HepG2 (cell line): ENCODE data around the gene CCL22. TPM values are rescaled to one million over a fixed set of nuclear protein-coding genes. Genes with fewer than 3 reads are reported as not detected.

ENCODE experiments used
- ASH2L ChIP-seq: fragments of 300-600, 200-600 bp; sonication (generic); IDR thresholded peaks from 2 replicates; pipeline ENCODE4 v1.7.0; 2017; ENCODE audit warnings: low read depth, mild to moderate bottlenecking, moderate library complexity, mixed read lengths, low read length; ENCODE audit not compliant: insufficient read length
- KDM5B ChIP-seq: sonication (generic); formaldehyde crosslinking; IDR thresholded peaks from 2 replicates; pipeline ENCODE4 v1.4.0; 2020; ENCODE audit warnings: missing genetic modification reagents, mild to moderate bottlenecking, borderline replicate concordance
- PRDM10 ChIP-seq: sonication (generic); formaldehyde crosslinking; IDR thresholded peaks from 2 replicates; pipeline ENCODE4 v1.4.0; 2020; ENCODE audit warnings: low read depth, missing genetic modification reagents
- SETDB1 ChIP-seq: sonication (generic); formaldehyde crosslinking; IDR thresholded peaks from 2 replicates; pipeline ENCODE4 v1.5.1; 2020; ENCODE audit warnings: missing genetic modification reagents, mild to moderate bottlenecking, borderline replicate concordance
- SKIL ChIP-seq: sonication (generic); formaldehyde crosslinking; IDR thresholded peaks from 2 replicates; pipeline ENCODE4 v1.8.0; 2022; ENCODE audit warnings: missing genetic modification reagents, mild to moderate bottlenecking, moderate library complexity, borderline replicate concordance
- ZGPAT ChIP-seq: IDR thresholded peaks from 2 replicates; pipeline ENCODE4 v1.6.1; 2016; ENCODE audit warnings: mild to moderate bottlenecking
- ZNF12 ChIP-seq: sonication (generic); formaldehyde crosslinking; IDR thresholded peaks from 2 replicates; pipeline ENCODE4 v1.5.0; 2020; ENCODE audit warnings: missing genetic modification reagents
- ZNF337 ChIP-seq: sonication (generic); formaldehyde crosslinking; IDR thresholded peaks from 2 replicates; pipeline ENCODE4 v1.5.1; 2020; ENCODE audit warnings: missing genetic modification reagents, low read depth, mild to moderate bottlenecking, borderline replicate concordance
- ZNF44 ChIP-seq: sonication (generic); formaldehyde crosslinking; IDR thresholded peaks from 2 replicates; pipeline ENCODE4 v1.5.1; 2020; ENCODE audit warnings: mild to moderate bottlenecking, missing genetic modification reagents
- ZNF563 ChIP-seq: sonication (generic); formaldehyde crosslinking; IDR thresholded peaks from 2 replicates; pipeline ENCODE4 v1.8.0; 2022; ENCODE audit warnings: mild to moderate bottlenecking, moderate library complexity, missing genetic modification reagents
- ZNF761 ChIP-seq: sonication (generic); formaldehyde crosslinking; conservative IDR thresholded peaks from 2 replicates; pipeline ENCODE4 v1.4.0; 2020; ENCODE audit warnings: mild to moderate bottlenecking, missing genetic modification reagents
- ZNF773 ChIP-seq: sonication (generic); formaldehyde crosslinking; IDR thresholded peaks from 2 replicates; pipeline ENCODE4 v1.4.0; 2020; ENCODE audit warnings: missing genetic modification reagents, borderline replicate concordance
- ZNF788 ChIP-seq: sonication (generic); formaldehyde crosslinking; IDR thresholded peaks from 2 replicates; pipeline ENCODE4 v1.5.0; 2020; ENCODE audit warnings: mild to moderate bottlenecking, missing genetic modification reagents, borderline replicate concordance
- ZNF850 ChIP-seq: sonication (generic); formaldehyde crosslinking; conservative IDR thresholded peaks from 2 replicates; pipeline ENCODE4 v1.9.0; 2021; ENCODE audit warnings: mild to moderate bottlenecking, missing genetic modification reagents
- polyA plus RNA-seq, 8 experiments: library from polyadenylated mRNA; depleted of rRNA in 3 of 8; stranded (reverse) in 7 of 8; unstranded in 1 of 8; fragments of >200 nt; fragmentation: Illumina TruSeq in 4 of 8; extraction: Trizol in 4 of 8; gene quantifications; 2 replicates each; pipeline versions ENCODE4 v1.2.1 to v1.2.3, GENCODE V29; 2011 to 2016; ENCODE audit warnings: low read depth in 4 of 8, missing spikeins in 1 of 8, mixed read lengths in 1 of 8; ENCODE audit not compliant: insufficient read depth in 1 of 8
- total RNA-seq, 5 experiments: library from RNA; depleted of rRNA; stranded (reverse); fragments of >200 nt; fragmentation: Illumina TruSeq; extraction: Trizol; gene quantifications; 2 replicates each; pipeline ENCODE4 v1.2.3, GENCODE V29; 2016; ENCODE audit warnings: low read depth in 1 of 5
- TF ChIP-seq, protein P1 (sequence below): sonication (generic); formaldehyde crosslinking; IDR thresholded peaks from 2 replicates; pipeline ENCODE4 v1.4.0; 2020; ENCODE audit warnings: missing genetic modification reagents
- TF ChIP-seq, protein P2 (sequence below): sonication (generic); formaldehyde crosslinking; IDR thresholded peaks from 2 replicates; pipeline ENCODE4 v1.4.0; 2020; ENCODE audit warnings: missing genetic modification reagents

CCL22 gene
- total and polyA plus RNA-seq, 2 of the 13 experiments (the other 11 are each of a cell fraction or from before 2014, with no cell fraction given), result not detected

DNA sequence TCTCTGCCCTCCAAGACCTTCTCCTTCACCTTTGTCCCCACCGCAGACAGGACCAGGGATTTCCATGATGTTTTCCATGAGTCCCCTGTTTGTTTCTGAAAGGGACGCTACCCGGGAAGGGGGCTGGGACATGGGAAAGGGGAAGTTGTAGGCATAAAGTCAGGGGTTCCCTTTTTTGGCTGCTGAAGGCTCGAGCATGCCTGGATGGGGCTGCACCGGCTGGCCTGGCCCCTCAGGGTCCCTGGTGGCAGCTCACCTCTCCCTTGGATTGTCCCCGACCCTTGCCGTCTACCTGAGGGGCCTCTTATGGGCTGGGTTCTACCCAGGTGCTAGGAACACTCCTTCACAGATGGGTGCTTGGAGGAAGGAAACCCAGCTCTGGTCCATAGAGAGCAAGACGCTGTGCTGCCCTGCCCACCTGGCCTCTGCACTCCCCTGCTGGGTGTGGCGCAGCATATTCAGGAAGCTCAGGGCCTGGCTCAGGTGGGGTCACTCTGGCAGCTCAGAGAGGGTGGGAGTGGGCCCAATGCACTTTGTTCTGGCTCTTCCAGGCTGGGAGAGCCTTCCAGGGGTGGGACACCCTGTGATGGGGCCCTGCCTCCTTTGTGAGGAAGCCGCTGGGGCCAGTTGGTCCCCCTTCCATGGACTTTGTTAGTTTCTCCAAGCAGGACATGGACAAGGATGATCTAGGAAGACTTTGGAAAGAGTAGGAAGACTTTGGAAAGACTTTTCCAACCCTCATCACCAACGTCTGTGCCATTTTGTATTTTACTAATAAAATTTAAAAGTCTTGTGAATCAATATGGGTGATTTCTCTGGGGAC, 25.9 kb downstream of the CCL22 start (continued):
- TF ChIP-seq, protein P1, sequence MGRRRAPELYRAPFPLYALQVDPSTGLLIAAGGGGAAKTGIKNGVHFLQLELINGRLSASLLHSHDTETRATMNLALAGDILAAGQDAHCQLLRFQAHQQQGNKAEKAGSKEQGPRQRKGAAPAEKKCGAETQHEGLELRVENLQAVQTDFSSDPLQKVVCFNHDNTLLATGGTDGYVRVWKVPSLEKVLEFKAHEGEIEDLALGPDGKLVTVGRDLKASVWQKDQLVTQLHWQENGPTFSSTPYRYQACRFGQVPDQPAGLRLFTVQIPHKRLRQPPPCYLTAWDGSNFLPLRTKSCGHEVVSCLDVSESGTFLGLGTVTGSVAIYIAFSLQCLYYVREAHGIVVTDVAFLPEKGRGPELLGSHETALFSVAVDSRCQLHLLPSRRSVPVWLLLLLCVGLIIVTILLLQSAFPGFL (CRISPR knock-in tag), result no peak
- TF ChIP-seq ZNF850 (CRISPR knock-in tag) (no peak), ZNF563 (CRISPR knock-in tag) (no peak), ASH2L (no peak), ZNF337 (CRISPR knock-in tag) (no peak), ZNF788 (CRISPR knock-in tag) (no peak), KDM5B (CRISPR knock-in tag) (peak; percentile 75), SKIL (CRISPR knock-in tag) (no peak), ZNF773 (CRISPR knock-in tag) (no peak), SETDB1 (no peak), ZNF761 (CRISPR knock-in tag) (0 out of 2 replicates have a peak, but pooled peaks have one; percentile 56), PRDM10 (no peak; the same call in 1 of the 2 replicates), ZGPAT (CRISPR knock-in tag) (no peak), ZNF12 (CRISPR knock-in tag) (no peak), ZNF44 (peak; percentile 60; the same call in 1 of the 2 replicates)
- TF ChIP-seq, protein P2, sequence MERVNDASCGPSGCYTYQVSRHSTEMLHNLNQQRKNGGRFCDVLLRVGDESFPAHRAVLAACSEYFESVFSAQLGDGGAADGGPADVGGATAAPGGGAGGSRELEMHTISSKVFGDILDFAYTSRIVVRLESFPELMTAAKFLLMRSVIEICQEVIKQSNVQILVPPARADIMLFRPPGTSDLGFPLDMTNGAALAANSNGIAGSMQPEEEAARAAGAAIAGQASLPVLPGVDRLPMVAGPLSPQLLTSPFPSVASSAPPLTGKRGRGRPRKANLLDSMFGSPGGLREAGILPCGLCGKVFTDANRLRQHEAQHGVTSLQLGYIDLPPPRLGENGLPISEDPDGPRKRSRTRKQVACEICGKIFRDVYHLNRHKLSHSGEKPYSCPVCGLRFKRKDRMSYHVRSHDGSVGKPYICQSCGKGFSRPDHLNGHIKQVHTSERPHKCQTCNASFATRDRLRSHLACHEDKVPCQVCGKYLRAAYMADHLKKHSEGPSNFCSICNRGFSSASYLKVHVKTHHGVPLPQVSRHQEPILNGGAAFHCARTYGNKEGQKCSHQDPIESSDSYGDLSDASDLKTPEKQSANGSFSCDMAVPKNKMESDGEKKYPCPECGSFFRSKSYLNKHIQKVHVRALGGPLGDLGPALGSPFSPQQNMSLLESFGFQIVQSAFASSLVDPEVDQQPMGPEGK (CRISPR knock-in tag), result peak; percentile 45
